Natural killer cell (primary cell): ENCODE results near the gene NBDY. TPM values are rescaled to one million over a fixed set of nuclear protein-coding genes. Genes with fewer than 3 reads are reported as not detected.
A peak's percentile ranks its signal among the peaks of the same experiment; 100 is the strongest.

Source experiments
- ATAC-seq, 3 donors: fragments of 150-1000 bp in 2 of 3; fragments of 200-7000 bp in 1 of 3; cut with Tn5 transposase; 1 replicate in 1 of 3; 2 replicates in 2 of 3; pipeline ENCODE4 v1.10.0; 2021; ENCODE audit warnings: mild to moderate bottlenecking in 2 of 3, moderate library complexity in 2 of 3
- DNase-seq, 2 donors: peaks; one replicate each; pipeline versions ENCODE4 v3.0.0 to v3.0.0-alpha.2; 2013 to 2021; ENCODE audit warnings: mixed read lengths in 1 of 2
- H3K27ac ChIP-seq: one replicate; pipeline ENCODE4 v1.5.1; 2013; ENCODE audit warnings: mild to moderate bottlenecking, low read length
- H3K27me3 ChIP-seq: one replicate; pipeline ENCODE4 v1.6.1; 2013; ENCODE audit warnings: low read length; ENCODE audit not compliant: control insufficient read depth, insufficient read depth
- H3K36me3 ChIP-seq: one replicate; pipeline ENCODE4 v1.6.1; 2013; ENCODE audit warnings: low read length; ENCODE audit not compliant: control insufficient read depth, insufficient read depth
- H3K4me1 ChIP-seq: one replicate; pipeline ENCODE4 v1.6.1; 2013; ENCODE audit warnings: low read length; ENCODE audit not compliant: control insufficient read depth, insufficient read depth
- H3K4me3 ChIP-seq: one replicate; pipeline ENCODE4 v1.5.1; 2013; ENCODE audit warnings: low read length
- H3K9me3 ChIP-seq: one replicate; pipeline ENCODE4 v1.6.1; 2013; ENCODE audit warnings: low read length; ENCODE audit not compliant: control insufficient read depth, insufficient read depth
- H3K27ac Mint-ChIP-seq, 2 donors: one replicate each; pipeline ENCODE4 v1.8.0; 2022; ENCODE audit warnings: mild to moderate bottlenecking in 2 of 2, mixed read lengths in 2 of 2, moderate library complexity in 1 of 2
- H3K27me3 Mint-ChIP-seq, 2 donors: one replicate each; pipeline ENCODE4 v1.8.0; 2022; ENCODE audit warnings: low read depth in 2 of 2, mixed read lengths in 2 of 2
- H3K36me3 Mint-ChIP-seq: one replicate; pipeline ENCODE4 v1.8.0; 2022; ENCODE audit warnings: mixed read lengths
- H3K4me1 Mint-ChIP-seq, 2 donors: one replicate each; pipeline ENCODE4 v1.8.0; 2022; ENCODE audit warnings: mixed read lengths in 2 of 2
- H3K4me3 Mint-ChIP-seq: one replicate; pipeline ENCODE4 v1.8.0; 2022; ENCODE audit warnings: mild to moderate bottlenecking, moderate library complexity, mixed read lengths
- H3K9me3 Mint-ChIP-seq, 2 donors: one replicate each; pipeline ENCODE4 v1.8.0; 2022; ENCODE audit warnings: mixed read lengths in 2 of 2
- CTCF ChIP-seq: fragments of 200-600 bp; IDR thresholded peaks from one replicate; pipeline ENCODE4 v1.8.0; 2022; ENCODE audit warnings: antibody characterized with exemption
- WGBS: methylation state at CpG from one replicate; pipeline ENCODE4 v1.1.7; 2013; ENCODE audit warnings: missing lambda C conversion rate; ENCODE audit not compliant: insufficient coverage; 5-methylcytosine and 5-hydroxymethylcytosine counted together
- intact Hi-C: fragments of 100-400 bp; cut with micrococcal nuclease; formaldehyde crosslinking; loops from one replicate; pipeline ENCODE4 v1.14.2; 2022
- total RNA-seq, 4 donors: library from RNA; stranded (reverse); fragments of 120-200 nt in 1 of 4; gene quantifications; one replicate each; pipeline versions ENCODE4 v1.2.3 to v1.2.4, GENCODE V29; 2013 to 2022

Gene NBDY
- total RNA-seq, 3 donors from 2014 or later (not counting 1 experiment from before 2014, with no cell fraction given) = 16.0 to 23.6 (median 16.6) TPM

- H3K4me3 ChIP-seq = no peak overlapping the region
- Mint-ChIP-seq H3K4me3 (no peak overlapping the region), H3K36me3 (no peaks in the 10 kb centered on the region), H3K4me1 (peaks cover 35 to 48% of the 10 kb centered on the region in 2 donors), H3K9me3 (no peaks in the 10 kb centered on the region), H3K27me3 (peaks cover 0 to 12% of the 10 kb centered on the region in 2 donors), H3K27ac (peak overlapping the region; percentile 85 to 98)
- no peak overlapping the region for H3K27ac ChIP-seq
- H3K4me1 ChIP-seq = peaks cover 42% of the 10 kb centered on the region
- no peaks in the 10 kb centered on the region for H3K9me3 ChIP-seq
- no peak for ATAC-seq
- intact Hi-C loops = no loop called here
- H3K36me3 ChIP-seq = no peaks in the 10 kb centered on the region
- TF ChIP-seq CTCF = no peak
- 58% methylated on average over 2 of the region's 5 CpGs for WGBS
- no peaks in the 10 kb centered on the region for H3K27me3 ChIP-seq
- DNase-seq = no peak
Observed at GRCh38 chrX:56761167-56761566, 32.1 kb downstream of the NBDY start.

- no peak overlapping the region for H3K4me3 ChIP-seq
- intact Hi-C loops = no loop called here
Observed at GRCh38 chrX:56762220-56762619, 33.2 kb downstream of the NBDY start.

GRCh38 chrX:56762707-56763555 is 33.9 kb downstream of the NBDY start:
- Histone ChIP-seq H3K9me3 (no peaks in the 10 kb centered on the region), H3K36me3 (no peaks in the 10 kb centered on the region), H3K4me1 (peaks cover 47% of the 10 kb centered on the region), H3K27ac (peak overlapping the region; percentile 49), H3K4me3 (no peak overlapping the region), H3K27me3 (no peaks in the 10 kb centered on the region)
- Mint-ChIP-seq H3K27ac (peak overlapping the region; percentile 85 to 98), H3K27me3 (peaks cover 0 to 12% of the 10 kb centered on the region in 2 donors), H3K36me3 (no peaks in the 10 kb centered on the region), H3K4me3 (peak overlapping the region; percentile 66), H3K9me3 (no peaks in the 10 kb centered on the region), H3K4me1 (peaks cover 40 to 52% of the 10 kb centered on the region in 2 donors)
- intact Hi-C loops = no loop called here
- WGBS = 71% methylated on average over 6 of the region's 6 CpGs
- no peak for DNase-seq
- TF ChIP-seq CTCF = no peak
- ATAC-seq = no peak

More at GRCh38 chrX:56762220-56762619, 33.2 kb downstream of the NBDY start:
- no peaks in the 10 kb centered on the region for H3K36me3 ChIP-seq
- DNase-seq (peak in 1 of 2 donors; percentile 54), ATAC-seq (no peak)
- H3K27me3 ChIP-seq = no peaks in the 10 kb centered on the region
- Mint-ChIP-seq H3K4me3 (peak overlapping the region; percentile 66), H3K9me3 (no peaks in the 10 kb centered on the region), H3K27me3 (peaks cover 0 to 12% of the 10 kb centered on the region in 2 donors), H3K4me1 (peaks cover 40 to 52% of the 10 kb centered on the region in 2 donors), H3K36me3 (no peaks in the 10 kb centered on the region), H3K27ac (peak overlapping the region; percentile 85 to 98)
- TF ChIP-seq CTCF = no peak
- peaks cover 47% of the 10 kb centered on the region for H3K4me1 ChIP-seq
- no peaks in the 10 kb centered on the region for H3K9me3 ChIP-seq
- H3K27ac ChIP-seq = peak overlapping the region; percentile 49
- 0% methylated on average over 1 of the region's 3 CpGs for WGBS
